ENCODE data around the gene FMO5.
A peak's percentile ranks its signal among the peaks of the same experiment; 100 is the strongest.

Gene FMO5

DNA sequence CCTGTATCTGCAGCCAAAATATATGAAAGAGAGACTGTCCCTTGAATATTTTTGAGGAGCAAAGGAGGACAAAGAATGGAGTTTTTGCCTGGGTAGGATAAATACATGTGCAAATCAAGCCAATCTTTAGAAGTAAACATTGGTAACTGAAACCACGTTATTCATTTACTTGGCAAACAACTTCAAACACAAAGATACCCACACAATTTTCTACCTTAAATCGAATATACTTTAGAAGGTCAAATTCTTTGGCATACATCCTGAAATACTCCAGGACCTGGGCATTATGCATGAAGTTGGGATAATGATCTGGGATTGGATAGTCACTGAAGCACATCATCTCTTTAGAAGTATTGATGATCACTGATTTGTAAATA is 9.6 kb downstream of the FMO5 start:
- no peaks in the 10 kb centered on the region for H3K9me3 ChIP-seq (replicated peaks in 1 of 11)

DNA sequence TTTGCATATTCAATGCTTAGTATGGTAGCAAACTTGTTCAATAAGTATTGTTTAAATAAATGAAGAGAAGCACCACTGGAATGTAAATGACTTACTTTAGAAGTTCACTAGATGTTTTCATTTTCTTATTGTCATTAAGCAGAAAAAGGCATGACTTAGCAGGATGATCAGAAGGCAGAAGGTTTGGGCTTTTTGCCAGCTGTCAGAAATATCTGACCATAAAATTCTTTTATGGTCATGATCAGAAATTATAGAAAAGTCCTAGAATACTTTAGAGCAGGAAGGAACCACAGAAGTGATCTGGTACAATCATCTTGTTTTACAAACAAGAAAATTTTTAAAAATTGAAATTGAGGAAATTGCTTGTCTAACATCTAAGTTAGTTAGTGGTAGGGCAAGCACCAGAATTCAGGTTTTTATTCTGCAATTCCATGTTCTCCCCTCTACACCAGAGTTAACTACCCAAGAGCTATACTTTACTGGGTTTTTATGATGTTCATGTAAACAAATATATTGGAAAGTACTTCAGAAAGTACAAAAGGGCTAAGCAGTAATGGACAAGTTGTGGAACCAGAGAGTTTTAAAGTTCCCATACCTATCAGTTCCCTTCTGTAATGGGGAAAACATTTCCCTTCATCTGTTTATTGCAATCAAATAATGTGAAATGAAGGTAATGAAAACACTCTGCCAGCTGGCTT is 10.1 kb downstream of the FMO5 start:
- Histone ChIP-seq H3K9me3 (replicated peaks in 1 of 11) (no peaks in the 10 kb centered on the region), H3K4me1 (peaks cover 8 to 19% (median 16%) of the 10 kb centered on the region in 10 experiments), H4K20me1 (no peaks in the 10 kb centered on the region), H3K36me3 (peaks cover 0 to 8% (median 0%) of the 10 kb centered on the region in 11 experiments; a peak in 2 of 22 replicates), H3K4me3 (no peak overlapping the region), H3K4me2 (peak overlapping the region in 9 of 11 experiments; percentile 10 to 53 (median 42); a peak in 10 of 22 replicates), H3K27me3 (no peaks in the 10 kb centered on the region), H3K9ac (no peak overlapping the region), H3K27ac (no peak overlapping the region)
- TF ChIP-seq Cebpa-rat (IDR thresholded peaks at IDR 0.05), result no peak

More for the DNA sequence above, 9.6 kb downstream of the FMO5 start:
- TF ChIP-seq Cebpa-rat (IDR thresholded peaks at IDR 0.05), result no peak
- H3K4me2 ChIP-seq, result peak overlapping the region in 4 of 11 experiments; percentile 28 to 53 (median 46); a peak in 3 of 22 replicates
- no peaks in the 10 kb centered on the region for H3K27me3 ChIP-seq
- H3K9ac ChIP-seq, result no peak overlapping the region
- H3K27ac ChIP-seq, result no peak overlapping the region
- H3K4me1 ChIP-seq, result peaks cover 8 to 19% (median 16%) of the 10 kb centered on the region in 10 experiments
- peaks cover 0 to 8% (median 0%) of the 10 kb centered on the region in 11 experiments; a peak in 2 of 22 replicates for H3K36me3 ChIP-seq
- H3K4me3 ChIP-seq, result no peak overlapping the region
- H4K20me1 ChIP-seq, result no peaks in the 10 kb centered on the region

DNA sequence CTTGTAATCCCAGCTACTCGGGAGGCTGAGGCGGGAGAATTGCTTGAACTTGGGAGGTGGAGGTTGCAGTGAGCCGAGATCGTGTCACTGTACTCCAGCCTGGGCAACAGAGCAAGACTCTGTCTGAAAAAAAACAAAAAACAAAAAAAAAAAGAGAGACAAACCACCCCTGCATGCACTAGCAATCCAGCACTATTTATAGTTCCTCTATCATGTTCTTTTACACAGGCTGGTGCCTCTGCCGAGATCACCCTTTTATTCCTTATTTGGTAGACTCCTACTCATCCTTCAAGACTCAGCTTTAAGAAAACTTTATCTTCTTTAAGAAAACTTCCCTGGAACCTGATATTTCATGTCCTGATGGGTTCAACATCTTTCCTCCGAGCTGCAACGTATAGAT is 10.8 kb downstream of the FMO5 start:
- no peak overlapping the region for H3K9ac ChIP-seq
- H3K9me3 ChIP-seq (replicated peaks in 1 of 11), result no peaks in the 10 kb centered on the region
- no peaks in the 10 kb centered on the region for H4K20me1 ChIP-seq
- H3K4me1 ChIP-seq, result peaks cover 8 to 19% (median 16%) of the 10 kb centered on the region in 10 experiments
- peak overlapping the region; percentile 10 to 53 (median 43); a peak in 21 of 22 replicates for H3K4me2 ChIP-seq
- TF ChIP-seq Cebpa-rat (IDR thresholded peaks at IDR 0.05), result no peak
- H3K27me3 ChIP-seq, result no peaks in the 10 kb centered on the region
- no peak overlapping the region for H3K27ac ChIP-seq
- H3K36me3 ChIP-seq, result peaks cover 0 to 8% (median 0%) of the 10 kb centered on the region in 11 experiments; a peak in 2 of 22 replicates
- no peak overlapping the region for H3K4me3 ChIP-seq

DNA sequence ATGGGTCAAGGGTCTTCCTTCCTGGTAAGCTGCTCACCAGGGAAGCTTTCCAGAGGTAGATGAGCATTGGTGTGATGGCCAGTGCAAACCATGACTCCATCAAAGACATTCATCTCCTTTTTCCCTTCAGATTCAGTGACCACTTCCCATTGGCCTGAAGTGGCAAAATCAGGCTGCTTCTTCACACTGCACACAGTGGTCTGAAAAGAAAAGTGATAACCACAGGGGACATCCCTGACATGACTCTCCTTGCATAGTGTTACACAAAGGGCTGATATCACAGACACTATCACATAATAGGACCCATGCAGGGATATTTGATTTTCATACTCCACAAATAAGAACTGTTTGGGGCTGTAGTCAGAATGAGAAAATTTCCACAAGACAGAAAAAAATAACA is 11.9 kb downstream of the FMO5 start:
- no peak overlapping the region for H3K4me2 ChIP-seq

DNA sequence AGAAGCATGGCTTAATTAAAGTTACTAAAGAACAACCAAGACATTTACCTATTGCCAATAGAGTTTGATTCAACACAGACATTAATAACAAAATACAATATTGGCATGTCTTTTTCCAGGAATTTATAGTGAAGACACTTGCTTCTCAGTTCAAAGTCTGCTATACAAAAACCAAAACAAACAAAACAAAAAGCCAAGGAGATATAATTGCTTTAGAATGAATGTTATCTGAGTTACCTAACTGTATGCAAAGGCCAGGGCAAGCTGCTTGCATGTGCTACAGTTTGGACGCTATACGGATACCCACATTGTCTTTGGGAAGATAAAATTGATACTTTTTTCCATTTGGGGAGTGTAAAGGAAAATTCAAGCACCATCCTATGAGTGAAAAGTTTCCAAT is 13.6 kb downstream of the FMO5 start:
- Histone ChIP-seq H3K36me3 (peaks cover 0 to 12% (median 0%) of the 10 kb centered on the region in 11 experiments; a peak in 2 of 22 replicates), H3K27me3 (no peaks in the 10 kb centered on the region), H4K20me1 (no peaks in the 10 kb centered on the region), H3K27ac (no peak overlapping the region), H3K4me3 (no peak overlapping the region), H3K4me1 (peaks cover 8 to 19% (median 16%) of the 10 kb centered on the region in 10 experiments), H3K9ac (no peak overlapping the region), H3K9me3 (replicated peaks in 1 of 11) (peaks cover 0 to 4% (median 0%) of the 10 kb centered on the region in 11 experiments; a peak in 1 of 22 replicates), H3K4me2 (no peak overlapping the region)
- TF ChIP-seq Cebpa-rat (IDR thresholded peaks at IDR 0.05), result no peak

More for the DNA sequence above, 11.9 kb downstream of the FMO5 start:
- Histone ChIP-seq H3K4me3 (no peak overlapping the region), H3K9ac (no peak overlapping the region), H3K36me3 (peaks cover 0 to 8% (median 0%) of the 10 kb centered on the region in 11 experiments; a peak in 2 of 22 replicates), H3K27ac (no peak overlapping the region), H3K27me3 (no peaks in the 10 kb centered on the region), H3K4me1 (peaks cover 8 to 19% (median 16%) of the 10 kb centered on the region in 10 experiments), H4K20me1 (no peaks in the 10 kb centered on the region), H3K9me3 (replicated peaks in 1 of 11) (peaks cover 0 to 4% (median 0%) of the 10 kb centered on the region in 11 experiments; a peak in 1 of 22 replicates)
- no peak for TF ChIP-seq Cebpa-rat (IDR thresholded peaks at IDR 0.05)

DNA sequence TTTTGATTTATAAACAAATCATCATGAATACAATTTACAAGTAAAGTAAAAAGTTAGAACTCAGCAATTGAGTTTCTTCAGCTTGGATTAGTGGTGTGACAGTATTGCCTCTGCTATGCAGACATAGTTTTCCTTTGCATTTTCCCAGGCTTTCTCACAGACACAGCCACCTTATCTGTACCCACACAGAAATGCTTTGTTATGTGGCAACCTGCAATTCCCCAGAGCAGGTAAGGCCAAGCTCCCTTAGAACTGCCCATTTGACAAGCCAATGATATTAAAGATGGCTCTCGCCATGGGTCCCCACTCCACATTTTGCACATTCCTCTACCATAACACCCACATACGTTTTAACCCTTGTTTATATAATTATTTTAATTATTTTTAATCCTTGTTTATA is 14.2 kb downstream of the FMO5 start:
- Histone ChIP-seq H3K27me3 (no peaks in the 10 kb centered on the region), H3K27ac (no peak overlapping the region), H3K9ac (no peak overlapping the region), H3K4me1 (peaks cover 8 to 19% (median 16%) of the 10 kb centered on the region in 10 experiments), H3K4me2 (no peak overlapping the region), H3K36me3 (peaks cover 0 to 12% (median 0%) of the 10 kb centered on the region in 11 experiments; a peak in 2 of 22 replicates), H4K20me1 (no peaks in the 10 kb centered on the region), H3K4me3 (no peak overlapping the region), H3K9me3 (replicated peaks in 1 of 11) (peaks cover 0 to 4% (median 0%) of the 10 kb centered on the region in 11 experiments; a peak in 1 of 22 replicates)
- TF ChIP-seq Cebpa-rat (IDR thresholded peaks at IDR 0.05), result no peak

DNA sequence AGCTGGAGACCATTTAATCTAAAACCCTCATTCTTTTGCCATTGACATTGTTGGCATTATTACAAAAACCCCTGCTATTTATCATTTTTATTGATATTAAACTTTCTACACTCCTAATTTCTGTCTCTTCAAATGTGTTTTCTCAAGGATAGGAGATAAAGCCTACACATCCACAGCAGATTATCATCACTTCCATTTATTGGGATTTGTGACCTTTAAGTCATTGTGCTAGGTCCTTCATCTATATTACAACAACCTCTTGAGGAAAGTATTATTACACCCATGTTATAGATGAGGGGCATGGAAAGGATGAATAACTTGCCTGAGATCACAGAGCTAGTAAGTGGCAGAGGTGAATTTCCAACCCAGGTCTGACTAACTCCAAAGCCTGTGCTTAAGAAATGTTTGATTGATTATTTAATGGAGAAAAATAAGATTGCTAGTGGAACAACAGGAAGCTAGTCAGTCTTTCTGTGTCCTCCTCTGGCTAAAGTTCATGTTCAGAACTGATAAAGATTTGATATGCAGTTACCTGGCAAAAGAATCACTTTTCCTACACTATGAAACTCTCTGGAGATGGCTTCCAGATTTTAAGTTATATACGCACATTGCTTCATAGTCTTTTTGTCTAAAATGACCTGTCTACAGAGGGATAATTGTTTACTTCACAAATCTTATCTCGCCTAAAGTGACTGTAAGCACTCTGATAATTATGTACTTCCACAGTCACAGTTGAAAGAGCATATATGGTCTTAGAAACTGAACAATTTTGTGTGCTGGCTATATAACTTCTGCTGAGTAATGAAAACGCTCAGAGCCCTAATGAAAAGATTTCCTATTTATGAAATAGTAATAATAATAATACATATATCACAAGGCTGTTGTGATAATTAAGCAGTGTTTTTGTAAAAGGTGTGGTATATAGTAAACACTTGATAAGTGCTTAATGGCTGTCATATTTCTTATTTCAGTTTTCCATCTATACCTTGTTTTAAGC is 15.0 kb downstream of the FMO5 start:
- Histone ChIP-seq H3K4me1 (peaks cover 8 to 17% (median 13%) of the 10 kb centered on the region in 10 experiments), H3K4me2 (no peak overlapping the region), H3K27ac (no peak overlapping the region)

DNA sequence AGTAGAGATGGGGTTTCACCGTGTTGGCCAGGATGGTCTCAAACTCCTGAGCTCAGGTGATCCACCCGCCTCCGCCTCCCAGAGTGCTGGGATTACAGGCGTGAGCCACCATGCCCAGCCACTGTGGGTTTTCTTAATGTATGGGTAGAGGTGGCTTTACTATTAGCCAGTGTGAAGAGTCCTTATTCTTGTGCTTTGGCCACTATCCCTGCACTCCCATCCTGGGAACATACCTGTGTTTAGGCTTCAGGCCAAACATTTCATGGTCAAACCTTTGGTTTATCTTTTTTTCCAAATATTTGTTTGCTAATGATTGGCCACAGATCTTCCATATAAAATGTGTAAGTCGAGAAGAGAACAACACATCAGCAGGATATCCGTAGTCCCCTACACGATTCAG is 16.5 kb downstream of the FMO5 start:
- no peaks in the 10 kb centered on the region for H4K20me1 ChIP-seq
- TF ChIP-seq Cebpa-rat (IDR thresholded peaks at IDR 0.05), result no peak
- no peak overlapping the region for H3K9ac ChIP-seq
- no peak overlapping the region for H3K4me3 ChIP-seq
- peaks cover 13 to 17% (median 14%) of the 10 kb centered on the region in 10 experiments for H3K4me1 ChIP-seq
- H3K4me2 ChIP-seq, result no peak overlapping the region
- no peaks in the 10 kb centered on the region for H3K27me3 ChIP-seq
- no peak overlapping the region for H3K27ac ChIP-seq
- peaks cover 0 to 12% (median 0%) of the 10 kb centered on the region in 11 experiments; a peak in 2 of 22 replicates for H3K36me3 ChIP-seq
- peaks cover 0 to 4% (median 0%) of the 10 kb centered on the region in 11 experiments; a peak in 1 of 22 replicates for H3K9me3 ChIP-seq (replicated peaks in 1 of 11)

More for the DNA sequence above, 15.0 kb downstream of the FMO5 start:
- H3K9ac ChIP-seq, result no peak overlapping the region
- H4K20me1 ChIP-seq, result no peaks in the 10 kb centered on the region
- peaks cover 0 to 12% (median 0%) of the 10 kb centered on the region in 11 experiments; a peak in 2 of 22 replicates for H3K36me3 ChIP-seq
- no peak for TF ChIP-seq Cebpa-rat (IDR thresholded peaks at IDR 0.05)
- H3K27me3 ChIP-seq, result no peaks in the 10 kb centered on the region
- H3K9me3 ChIP-seq (replicated peaks in 1 of 11), result peaks cover 0 to 4% (median 0%) of the 10 kb centered on the region in 11 experiments; a peak in 1 of 22 replicates
- no peak overlapping the region for H3K4me3 ChIP-seq
